HG02943 (cell line): ENCODE measurements around the gene WDR82.

ENCODE experiments used
- ATAC-seq: cut with Tn5 transposase; IDR thresholded peaks from one replicate; pipeline ENCODE4 v1.9.1; 2021; ENCODE audit warnings: mild to moderate bottlenecking, low read depth, moderate library complexity; ENCODE audit not compliant: unreplicated experiment

WDR82 gene

DNA sequence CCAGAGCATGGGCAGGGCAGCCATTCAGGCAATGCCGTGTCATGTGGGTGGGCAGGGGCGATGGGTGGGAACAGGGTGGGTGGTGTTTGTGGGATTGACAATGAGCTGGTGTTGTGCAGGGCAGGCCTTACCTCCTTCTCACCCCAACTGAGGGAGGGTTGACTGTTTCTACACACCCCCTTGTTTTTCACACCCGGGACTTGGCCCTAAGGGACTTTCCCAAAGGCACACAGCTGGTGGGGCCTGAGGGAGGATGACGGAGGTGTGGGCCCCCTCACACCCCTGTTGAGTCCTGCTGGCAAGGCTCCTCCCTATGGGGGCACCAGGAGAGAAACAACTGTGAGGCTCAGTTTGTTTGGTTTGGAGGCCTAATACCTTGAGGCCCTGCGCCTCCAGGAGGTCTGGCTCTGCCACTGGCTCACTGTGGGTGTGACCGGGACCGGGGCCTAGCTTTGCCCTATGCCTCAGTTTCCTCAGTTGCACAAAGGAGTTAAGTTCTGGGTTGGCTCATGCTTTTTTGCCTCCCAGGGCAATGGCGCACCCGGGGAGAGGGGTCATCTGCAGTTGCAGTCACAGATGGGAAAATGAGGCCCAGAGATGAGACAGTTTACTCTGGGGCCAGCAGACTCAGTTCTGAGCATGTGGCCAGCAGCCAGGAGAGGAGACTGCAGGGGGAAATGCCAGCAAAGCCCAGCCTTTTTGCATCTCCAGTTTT, 32.6 kb upstream of the WDR82 start:
- peak; percentile 52 for ATAC-seq

DNA sequence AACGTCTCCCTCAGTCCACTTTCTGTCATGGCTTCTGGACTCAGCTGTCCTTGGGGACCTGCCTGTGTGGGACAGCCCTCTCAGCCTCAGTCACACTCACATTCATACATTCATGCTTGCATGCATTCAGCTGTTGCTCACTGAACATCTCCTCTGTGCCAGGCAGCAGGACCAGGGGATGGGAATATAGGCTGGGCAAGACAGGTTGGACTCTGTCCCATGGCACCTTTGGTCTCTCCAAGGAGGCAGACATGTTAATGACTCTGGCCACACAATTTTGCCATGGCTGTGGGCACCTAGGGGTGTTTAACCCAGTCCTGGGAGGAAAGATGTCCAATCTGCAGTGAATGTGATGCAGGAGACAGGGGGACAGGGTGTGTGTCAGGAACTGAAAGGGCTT, 29.9 kb upstream of the WDR82 start:
- ATAC-seq: no peak

DNA sequence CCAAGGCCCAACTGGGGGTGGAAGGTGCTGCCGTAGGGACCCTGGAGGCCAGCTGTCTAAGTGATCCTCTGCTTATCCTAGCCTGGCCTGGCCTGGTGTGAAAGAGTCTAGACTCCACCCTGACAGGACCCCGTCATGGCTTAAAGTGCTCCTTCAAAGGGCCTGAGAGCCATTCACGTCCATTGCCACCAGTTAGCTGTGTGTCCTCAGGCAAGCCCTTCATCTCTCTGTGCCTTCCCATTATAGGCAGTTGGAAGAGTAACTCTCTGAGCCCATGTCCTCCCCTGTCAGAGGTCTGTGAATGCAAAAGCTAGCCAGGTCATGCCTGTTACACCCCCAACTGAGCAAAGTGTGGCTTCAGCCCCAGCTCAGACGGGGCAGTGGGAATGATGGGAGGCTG, 28.5 kb upstream of the WDR82 start:
- no peak for ATAC-seq

DNA sequence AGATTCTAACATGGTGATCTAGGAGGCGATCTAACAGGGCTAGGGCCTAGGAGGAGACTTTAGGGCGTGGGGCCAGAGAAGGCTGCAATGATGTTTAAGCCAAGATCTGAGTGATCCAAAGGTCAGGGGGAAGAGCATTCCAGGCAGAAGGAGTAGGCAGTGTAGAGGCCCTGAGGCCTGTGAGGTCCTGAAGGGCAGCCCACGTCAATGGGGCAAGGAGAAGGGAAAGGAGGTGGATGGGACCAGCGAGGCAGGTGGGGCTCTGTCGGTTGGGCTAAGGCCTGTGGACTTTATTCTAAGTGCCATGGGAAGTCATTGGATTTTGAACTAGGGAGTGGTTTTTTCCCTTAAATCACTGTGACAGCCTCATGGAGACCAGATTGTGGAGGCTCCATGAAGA, 27.5 kb upstream of the WDR82 start:
- ATAC-seq: no peak

DNA sequence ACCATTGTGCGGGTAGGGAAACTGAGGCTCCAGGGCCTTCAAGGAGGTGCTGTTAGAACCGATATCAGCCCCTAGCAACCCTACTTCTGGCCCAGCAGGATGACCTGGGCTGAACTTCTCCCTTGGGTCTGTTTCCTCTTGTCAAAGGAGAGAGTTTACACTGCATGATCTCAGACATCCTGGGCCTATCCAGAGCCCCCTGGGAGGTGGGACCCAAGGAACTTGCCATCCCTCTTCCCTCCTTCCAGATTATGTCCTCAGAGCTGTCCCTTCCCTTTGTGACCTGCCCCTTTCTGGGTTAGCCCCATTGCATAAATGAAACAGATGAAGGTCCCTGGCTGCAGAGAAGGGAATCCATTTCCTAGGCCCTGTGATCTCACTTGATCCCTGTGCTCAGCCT, 25.4 kb upstream of the WDR82 start:
- no peak for ATAC-seq

DNA sequence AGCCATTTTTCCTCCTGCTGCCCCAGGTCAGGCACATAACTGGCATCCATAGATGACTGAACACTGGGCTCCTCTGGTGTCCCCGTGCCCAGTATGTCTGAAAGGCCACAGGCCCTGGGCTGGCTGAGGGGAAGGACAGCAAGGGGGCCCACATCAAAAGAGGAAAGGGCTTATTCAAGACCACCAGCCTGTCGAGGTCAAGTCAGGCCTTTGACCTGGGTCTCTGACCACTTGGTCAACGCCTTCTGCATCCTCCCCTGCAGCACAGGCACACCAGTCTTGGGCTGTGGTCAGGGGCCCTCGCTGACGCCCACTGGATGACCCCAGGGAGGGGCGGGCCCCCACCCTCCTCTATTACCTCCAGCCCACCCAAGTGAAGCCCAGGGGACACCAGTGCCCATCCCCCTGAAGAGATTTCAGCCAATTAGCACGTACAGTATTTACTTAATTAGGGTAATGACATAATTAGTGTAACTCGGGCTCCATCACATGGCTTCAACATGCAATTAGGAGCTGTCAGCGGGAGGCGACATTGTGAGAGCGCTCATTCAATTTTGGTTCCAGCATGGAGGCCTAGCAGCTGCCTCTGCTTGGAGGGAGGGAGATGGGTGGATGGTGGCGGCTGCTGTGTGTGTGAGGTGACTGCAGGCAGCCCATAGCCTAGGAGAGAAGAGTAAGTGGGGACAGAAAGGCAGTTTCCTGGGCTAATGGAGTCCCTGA, 24.1 kb upstream of the WDR82 start:
- no peak for ATAC-seq

DNA sequence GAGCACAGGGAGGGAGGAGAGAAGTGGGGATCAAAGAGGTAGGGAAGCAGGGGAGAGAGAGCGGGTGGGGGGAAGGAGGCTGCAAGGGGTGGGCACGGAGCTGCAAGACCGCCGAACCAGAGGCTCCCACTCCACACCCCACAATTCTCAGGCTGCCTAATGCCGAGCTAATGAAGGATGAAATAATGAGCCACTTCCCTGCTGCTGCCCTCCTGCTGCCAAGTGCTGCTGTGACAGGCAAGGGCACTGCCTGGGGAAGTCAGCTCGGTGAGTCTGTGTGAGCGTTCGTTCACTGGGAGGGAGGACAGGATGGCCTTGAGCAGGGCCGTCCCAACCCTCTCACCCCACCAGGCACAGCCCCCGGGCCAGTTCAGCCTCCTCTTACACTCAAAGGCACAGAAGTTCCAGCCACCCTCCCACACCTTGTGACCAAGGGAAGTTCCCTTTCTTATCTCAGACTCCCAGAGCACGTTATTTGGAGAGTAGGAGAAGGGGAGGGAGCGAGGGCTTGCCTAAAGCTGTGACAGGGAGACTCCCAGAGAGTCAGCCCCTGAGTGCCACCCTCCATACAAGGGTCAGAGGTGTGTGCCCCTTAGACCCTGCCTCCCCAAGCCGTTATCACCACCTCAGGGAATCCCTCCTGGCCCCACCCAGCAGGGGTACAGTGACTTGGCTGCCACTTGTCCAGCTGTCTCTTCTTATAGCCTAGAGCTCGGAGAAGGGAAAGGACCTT, 21.6 kb upstream of the WDR82 start:
- ATAC-seq: no peak

DNA sequence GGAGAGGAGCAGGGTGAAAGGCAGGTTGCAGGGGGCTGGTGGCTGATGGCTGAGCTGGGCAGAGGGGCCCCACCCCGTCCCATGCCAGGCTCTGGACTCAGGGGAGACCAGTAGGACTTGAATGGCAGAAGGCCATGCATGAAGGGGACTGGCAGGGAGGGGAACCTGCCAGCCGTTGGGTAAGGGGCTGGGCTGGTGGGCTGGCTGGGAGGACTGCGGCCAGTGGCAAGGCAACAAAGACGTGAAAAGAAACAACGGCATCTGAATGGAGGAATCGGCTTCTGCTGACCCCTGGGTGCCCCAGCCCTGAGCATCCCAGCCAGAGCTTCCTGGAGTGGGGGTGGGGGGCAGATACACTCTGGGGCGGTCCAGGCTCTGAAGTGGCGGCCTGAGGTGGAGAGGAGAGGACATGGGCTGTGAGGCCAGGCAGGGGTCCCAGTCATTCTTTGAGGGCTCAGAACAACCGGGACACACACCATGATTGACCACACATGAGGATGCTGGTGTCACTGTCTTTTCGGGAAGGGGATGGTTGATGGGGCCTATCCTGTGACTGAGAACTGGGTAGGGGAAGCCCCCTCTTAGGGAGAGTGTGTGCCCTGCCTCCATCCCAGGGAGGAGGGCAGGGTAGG, 20.9 kb upstream of the WDR82 start:
- no peak for ATAC-seq

DNA sequence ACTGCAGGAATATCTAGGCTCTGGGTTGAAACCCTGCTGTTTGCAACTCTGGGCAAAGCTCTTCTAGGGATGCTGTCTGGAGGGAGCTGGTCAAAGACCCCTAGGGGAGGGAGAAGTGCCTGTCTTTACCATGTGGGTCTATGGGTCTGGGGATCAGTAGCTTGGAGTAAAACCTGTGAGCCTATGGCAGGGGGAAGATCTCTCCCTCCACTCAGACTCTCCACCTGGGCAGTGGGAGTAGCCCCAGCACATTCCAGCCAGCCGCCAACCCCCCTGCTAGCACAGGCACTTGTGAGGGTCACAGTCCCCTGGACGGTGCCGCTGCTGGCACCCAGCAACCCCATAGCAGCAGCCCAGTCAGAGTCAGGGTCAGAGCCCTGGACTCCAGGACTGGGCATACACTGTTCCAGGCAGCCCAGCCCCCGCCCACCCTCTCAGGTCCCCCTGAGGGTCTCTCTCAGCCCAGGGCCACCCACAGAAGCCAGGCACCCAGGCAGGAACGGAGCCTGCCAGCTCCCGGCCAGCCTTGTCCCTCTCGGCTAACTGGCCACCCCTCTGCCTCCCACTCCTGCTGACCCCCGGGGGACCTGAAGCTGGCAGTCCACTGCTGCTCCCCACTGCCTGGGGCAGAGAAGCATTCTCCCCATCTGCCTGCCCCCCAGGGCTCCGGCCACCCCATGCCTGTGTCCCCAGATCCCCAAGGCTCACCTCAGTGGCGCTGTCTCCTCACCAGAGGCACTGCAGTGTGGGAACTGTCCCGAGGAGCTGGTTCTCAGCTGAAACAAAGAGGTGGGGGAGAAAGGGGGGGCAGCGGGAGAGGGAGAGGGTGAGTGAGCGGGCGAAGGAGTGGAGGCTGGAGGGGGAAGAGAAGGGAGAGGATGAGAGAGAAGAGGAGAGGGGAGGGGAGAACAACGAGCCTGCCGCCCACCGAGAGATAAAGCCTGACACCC, 20.0 kb upstream of the WDR82 start:
- ATAC-seq: no peak

DNA sequence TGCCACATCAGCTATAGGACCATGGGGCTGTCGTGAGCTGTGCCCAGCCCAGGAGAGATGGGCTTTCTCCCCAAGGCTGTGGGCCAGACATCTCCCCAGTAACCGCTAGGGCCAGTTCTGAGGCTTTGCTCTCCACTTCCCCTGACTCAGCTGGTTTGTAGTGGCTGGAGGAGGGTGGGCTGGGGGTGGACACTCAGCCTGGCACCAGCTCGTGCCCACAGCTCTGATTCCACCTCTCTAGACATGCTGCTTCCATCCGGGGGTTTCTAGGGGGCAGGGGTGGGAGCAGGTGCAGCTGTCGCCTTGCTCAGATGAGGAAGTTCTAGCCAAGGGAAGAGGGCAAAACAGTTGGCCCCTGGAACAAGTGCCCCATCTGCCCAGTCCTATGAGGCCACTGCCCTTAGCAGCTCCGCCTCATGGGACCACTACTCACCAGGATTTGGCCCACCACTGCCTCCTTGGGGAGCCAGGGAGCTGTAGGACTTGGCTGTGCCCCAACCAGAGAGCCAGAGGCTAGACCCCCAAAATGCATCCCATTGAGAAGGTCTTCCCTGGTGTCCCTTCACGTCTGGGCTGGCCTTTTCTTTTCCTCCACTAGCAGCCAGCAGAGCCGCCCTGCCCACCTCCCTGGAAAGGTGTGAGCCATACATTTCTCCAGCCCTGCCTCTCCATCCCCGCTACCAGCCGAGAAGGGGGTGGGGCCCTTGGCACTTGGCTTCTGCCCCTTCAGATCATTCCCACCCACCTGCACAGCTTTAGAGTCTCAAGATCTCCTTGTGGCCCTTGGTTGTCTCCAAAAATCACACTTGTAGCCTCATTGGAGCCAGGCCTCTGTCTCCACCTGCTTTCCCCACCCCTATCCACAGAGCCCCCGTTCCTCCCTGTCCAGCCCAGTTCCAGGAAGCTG, 19.0 kb upstream of the WDR82 start:
- no peak for ATAC-seq

DNA sequence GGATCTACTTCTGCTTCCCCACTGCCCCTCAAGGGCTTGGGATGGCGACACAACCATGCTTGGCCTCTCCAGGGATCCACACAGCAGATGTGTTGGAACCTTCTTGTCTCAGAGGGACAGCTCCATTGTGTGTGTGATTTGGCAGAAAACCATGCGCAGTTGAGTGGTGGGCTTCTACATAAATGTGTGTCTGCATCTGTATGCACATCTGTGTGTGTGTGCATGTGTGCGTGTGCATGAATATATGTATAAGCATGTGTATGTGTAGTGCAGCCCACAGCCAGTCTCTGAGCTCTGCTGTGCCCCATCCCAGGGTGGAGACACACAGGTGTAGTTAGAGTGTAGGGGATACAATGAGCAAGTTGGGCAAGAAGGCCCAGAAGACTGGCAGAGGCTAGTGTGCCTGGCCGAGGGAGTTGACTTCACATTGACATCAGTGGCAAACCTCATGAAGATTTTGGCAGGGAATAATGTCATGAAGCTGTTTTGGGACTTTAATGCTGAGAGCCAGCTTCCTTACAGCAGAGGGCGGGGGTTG, 17.3 kb upstream of the WDR82 start:
- no peak for ATAC-seq

DNA sequence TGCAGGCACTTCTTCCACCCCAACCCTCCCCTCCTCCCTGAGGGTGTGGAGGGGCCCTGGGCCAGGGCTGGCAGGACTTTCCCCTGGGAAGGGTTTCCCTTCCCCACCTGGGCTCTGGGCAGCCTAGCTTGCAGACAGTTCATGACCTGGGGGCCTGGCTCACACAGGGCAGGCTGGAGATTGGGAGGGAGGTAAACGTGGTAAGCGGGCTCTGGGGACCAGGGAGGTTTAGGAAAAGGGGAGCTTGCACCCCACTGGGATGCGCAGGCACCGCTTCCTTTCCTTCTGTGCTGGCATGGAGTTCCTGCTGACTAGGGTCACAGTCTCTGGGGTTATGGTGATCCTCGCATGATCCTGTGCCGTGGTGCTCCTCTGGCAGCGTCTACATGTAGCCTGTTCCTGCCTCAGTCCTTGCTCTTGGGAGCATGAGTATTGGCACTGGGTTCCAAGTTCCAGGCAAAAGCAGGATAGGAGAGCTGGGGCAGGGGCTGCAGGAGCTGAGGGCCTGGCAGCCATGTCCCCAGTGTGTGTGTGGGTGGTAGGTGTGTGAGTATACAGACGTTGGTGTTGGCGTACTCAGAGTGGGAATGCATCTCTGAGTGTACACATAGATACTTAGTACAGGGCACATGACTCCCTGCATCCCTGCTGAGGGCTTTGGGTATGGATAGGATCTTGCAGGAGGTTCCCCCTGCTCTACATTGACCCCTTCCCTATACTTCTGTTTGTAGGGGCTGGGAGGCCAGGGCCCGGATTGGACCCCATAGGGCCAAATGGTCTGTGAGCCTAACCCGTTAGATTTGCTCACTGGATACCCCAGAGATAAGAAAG, 16.1 kb upstream of the WDR82 start:
- no peak for ATAC-seq

DNA sequence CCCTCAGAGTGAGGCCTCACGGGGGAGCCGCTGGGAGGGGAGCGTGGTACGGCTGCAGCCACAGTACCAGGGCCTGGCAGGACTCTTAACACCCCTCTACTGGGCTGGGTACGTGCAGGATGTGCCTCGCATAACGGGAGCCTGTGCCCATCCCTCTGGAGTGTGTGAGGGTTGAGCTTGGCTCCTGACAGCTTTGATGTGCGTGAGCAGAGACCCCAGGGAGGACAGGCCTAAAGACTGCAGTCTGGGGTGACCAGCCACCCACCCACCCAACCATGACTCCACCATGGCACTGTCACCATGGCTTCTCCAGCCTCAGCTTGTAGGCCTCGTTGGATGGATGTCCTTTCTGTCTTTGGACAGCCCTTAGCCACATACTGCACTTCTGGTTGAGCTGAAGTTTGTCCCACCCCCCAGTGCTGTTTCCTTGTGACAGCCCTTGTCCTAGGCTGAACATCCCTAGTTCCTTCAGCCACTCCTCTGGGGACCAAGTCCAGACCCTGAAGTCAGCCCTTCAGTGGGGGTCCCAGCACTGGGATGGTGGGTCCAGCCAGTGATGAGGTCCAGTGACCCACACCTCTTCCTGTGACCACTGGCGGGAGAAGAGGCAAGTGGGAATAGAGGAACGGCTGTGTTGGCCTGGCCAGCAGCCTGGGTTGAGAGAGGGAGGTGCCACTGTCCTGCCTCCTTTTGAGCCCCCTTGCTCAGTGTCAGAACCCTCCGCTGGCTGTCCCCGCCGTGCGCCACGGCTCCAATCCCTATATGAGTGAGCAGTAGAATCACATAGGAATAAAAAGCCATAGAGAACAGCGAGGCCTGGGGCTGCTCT, 15.3 kb upstream of the WDR82 start:
- ATAC-seq: no peak

DNA sequence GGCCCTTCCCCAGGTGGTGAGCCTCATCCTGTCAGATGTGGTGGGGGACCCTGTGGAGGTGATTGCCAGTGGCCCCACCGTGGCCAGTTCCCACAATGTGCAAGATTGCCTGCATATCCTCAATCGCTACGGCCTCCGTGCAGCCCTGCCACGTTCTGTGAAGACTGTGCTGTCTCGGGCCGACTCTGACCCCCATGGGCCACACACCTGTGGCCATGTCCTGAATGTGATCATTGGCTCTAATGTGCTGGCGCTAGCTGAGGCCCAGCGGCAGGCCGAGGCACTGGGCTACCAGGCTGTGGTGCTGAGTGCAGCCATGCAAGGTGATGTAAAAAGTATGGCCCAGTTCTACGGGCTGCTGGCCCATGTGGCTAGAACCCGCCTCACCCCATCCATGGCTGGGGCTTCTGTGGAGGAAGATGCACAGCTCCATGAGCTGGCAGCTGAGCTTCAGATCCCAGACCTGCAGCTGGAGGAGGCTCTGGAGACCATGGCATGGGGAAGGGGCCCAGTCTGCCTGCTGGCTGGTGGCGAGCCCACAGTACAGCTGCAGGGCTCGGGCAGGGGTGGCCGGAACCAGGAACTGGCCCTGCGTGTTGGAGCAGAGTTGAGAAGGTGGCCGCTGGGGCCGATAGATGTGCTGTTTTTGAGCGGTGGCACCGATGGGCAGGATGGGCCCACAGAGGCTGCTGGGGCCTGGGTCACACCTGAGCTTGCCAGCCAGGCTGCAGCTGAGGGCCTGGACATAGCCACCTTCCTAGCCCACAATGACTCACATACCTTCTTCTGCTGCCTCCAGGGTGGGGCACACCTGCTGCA, 14.0 kb upstream of the WDR82 start:
- ATAC-seq: no peak

DNA sequence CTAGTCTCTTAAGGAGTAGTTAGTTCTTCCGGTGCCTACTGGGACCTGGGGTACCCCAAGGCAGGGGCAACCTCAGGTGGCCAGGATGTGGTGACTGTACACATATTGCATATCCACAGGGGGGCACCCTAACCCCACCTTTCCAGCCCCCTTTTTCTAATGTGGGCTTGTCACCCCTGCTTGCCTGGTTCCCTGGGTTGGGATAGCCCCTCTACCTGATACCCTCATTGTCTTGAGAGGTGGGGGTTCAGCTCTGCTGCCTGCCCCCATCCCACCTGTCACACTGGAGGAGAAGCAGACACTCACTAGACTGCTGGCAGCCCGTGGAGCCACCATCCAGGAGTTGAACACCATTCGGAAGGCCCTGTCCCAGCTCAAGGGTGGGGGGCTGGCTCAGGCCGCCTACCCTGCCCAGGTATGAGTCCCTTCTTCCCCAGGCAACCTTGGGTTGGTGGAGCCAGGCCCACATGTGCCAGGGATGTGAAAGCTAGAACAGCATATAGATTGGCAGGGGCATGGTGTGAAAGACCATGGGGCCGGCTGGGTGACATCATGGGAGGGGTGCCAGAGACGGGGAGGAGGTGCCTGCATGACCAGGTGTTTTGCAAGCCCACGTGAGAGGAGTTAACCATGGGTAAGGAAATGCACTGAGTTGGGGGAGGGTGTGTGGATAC, 13.2 kb upstream of the WDR82 start:
- no peak for ATAC-seq
